Measurements from ENCODE around the gene FYN.

The FYN gene

GRCh38 chr6:111707773-111708172, 165.5 kb downstream of the FYN start:
- DNase-seq (ENCODE audit: extremely low read depth, low read depth): no peak
- no peak for TF ChIP-seq CTCF (IDR thresholded peaks at IDR 0.05; ENCODE audit: low read depth, low read length, missing control alignments)

DNA sequence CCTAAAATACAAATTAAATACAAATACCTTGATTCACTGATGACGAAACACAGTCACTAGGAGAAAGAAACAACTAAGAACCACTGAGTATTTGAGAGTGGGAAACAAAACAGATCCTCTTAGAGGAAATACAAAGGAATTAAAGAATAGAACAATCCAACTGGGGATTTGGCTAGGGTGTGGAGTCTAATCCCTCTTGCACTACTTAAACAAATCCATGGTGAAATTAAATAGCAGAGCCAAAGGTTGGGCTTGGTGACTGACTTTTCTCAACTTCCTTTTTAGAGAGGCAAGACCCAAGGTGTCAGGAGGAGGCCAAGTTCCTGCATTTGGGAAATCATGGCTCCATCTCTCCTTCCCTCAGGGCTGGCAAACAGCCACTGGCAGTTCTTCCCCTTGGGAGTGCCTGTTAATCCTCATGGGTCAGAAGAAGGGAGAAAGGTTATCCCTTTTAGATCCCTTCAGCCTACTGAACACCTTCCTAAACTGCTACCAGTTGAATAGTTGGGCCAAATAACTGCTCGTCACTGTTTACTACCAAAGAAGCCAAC, 166.3 kb downstream of the FYN start:
- DNase-seq (ENCODE audit: extremely low read depth, low read depth): no peak
- no peak overlapping the region for H3K4me3 ChIP-seq (replicated peaks; ENCODE audit: low read depth, low read length)
- no peak for TF ChIP-seq CTCF (IDR thresholded peaks at IDR 0.05; ENCODE audit: low read depth, low read length, missing control alignments)

More at GRCh38 chr6:111707773-111708172, 165.5 kb downstream of the FYN start:
- H3K4me3 ChIP-seq (replicated peaks; ENCODE audit: low read depth, low read length): no peak overlapping the region

- H3K4me3 ChIP-seq (replicated peaks; ENCODE audit: low read depth, low read length): no peak overlapping the region
- DNase-seq (ENCODE audit: extremely low read depth, low read depth): no peak
- no peak for TF ChIP-seq CTCF (IDR thresholded peaks at IDR 0.05; ENCODE audit: low read depth, low read length, missing control alignments)
These were observed 169.5 kb downstream of the FYN start for GRCh38 chr6:111703723-111704122.

DNA sequence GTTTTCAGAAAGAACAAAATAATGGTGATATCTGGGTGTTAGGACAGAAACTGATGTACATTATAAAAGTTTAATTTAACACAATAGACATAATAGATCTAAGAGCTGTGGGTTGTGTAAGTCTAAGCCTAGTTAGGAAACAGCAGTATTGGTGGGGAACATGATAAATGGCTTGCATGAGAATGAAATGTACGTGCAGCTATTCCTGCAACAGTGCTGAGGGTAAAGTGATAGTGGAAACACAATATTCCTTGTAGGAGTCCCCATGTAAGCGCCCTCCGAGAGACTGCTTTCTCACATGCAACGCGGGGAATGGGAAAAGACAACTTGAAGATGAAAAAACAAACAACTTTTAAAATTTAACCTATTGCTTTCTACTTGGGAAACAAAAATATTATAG, 171.0 kb downstream of the FYN start:
- TF ChIP-seq CTCF (IDR thresholded peaks at IDR 0.05; ENCODE audit: low read depth, low read length, missing control alignments): no peak
- DNase-seq (ENCODE audit: extremely low read depth, low read depth): no peak
- no peak overlapping the region for H3K4me3 ChIP-seq (replicated peaks; ENCODE audit: low read depth, low read length)

- no peak overlapping the region for H3K4me3 ChIP-seq (replicated peaks; ENCODE audit: low read depth, low read length)
- DNase-seq (ENCODE audit: extremely low read depth, low read depth): no peak
- TF ChIP-seq CTCF (IDR thresholded peaks at IDR 0.05; ENCODE audit: low read depth, low read length, missing control alignments): no peak
These were observed 172.1 kb downstream of the FYN start for GRCh38 chr6:111701146-111701545.

DNA sequence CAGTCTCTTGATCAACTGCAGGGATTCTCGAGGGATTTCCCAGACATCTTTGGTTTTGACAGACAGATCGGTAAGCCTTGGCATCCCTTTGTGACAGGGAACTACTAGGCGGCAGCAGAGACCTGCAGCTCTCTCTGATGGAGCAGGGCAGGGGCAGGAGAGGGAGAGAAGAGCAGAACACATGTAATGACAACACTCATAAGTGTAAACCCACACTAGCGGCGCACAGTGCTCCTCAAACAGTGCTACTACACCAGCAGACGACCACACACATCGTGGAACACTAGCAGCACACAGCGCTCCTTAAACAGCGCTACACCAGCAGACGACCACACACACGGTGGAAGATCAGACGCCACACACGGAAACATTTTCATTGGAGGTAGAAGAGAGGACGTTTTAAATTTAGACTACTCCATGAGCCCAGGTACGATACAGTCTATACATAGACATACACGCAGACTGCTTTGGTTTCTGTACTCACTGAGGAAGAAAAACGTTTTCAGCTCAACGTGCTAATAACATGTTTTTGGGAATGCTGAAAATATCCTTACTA, 173.0 kb downstream of the FYN start:
- no peak for DNase-seq (ENCODE audit: extremely low read depth, low read depth)
- H3K4me3 ChIP-seq (replicated peaks; ENCODE audit: low read depth, low read length): no peak overlapping the region
- TF ChIP-seq CTCF (IDR thresholded peaks at IDR 0.05; ENCODE audit: low read depth, low read length, missing control alignments): no peak

GRCh38 chr6:111699123-111699522, 174.1 kb downstream of the FYN start:
- no peak overlapping the region for H3K4me3 ChIP-seq (replicated peaks; ENCODE audit: low read depth, low read length)
- DNase-seq (ENCODE audit: extremely low read depth, low read depth): no peak
- no peak for TF ChIP-seq CTCF (IDR thresholded peaks at IDR 0.05; ENCODE audit: low read depth, low read length, missing control alignments)
